ENCODE data around the gene CELF1. TPM values are rescaled to one million over a fixed set of nuclear protein-coding genes. Genes with fewer than 3 reads are reported as not detected.

The CELF1 gene
- polyA plus RNA-seq, 1 donor (not counting 4 experiments of a cell fraction or from before 2014, with no cell fraction given): 110 TPM

DNA sequence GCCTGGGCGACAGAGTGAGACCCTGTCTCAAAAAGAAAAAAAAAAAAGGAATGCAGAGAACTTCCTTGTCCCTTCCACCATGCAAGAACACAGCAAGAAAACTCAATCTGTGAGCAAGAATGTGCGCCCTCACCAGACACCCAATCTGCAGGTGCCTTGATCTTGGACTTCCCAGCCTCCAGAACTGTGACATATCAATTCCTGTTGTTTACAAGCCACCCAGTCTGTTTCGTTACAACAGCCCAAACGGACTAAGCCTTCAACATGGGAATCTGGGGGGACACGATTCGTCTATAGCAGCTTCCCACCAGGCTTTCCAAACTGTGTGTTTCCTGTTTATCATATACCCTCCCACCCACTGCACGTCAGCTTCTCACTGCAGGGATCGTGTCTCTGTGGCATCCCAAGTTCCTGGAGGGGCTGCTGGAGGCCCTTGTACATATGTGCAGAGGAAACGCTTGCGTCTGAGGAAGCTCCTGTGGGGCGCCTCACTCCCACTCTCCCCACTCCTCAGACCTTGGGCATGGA, 115.7 kb downstream of the CELF1 start:
- H3K9me3 ChIP-seq (ENCODE audit: control insufficient read depth, low read depth, low read length): no peaks in the 10 kb centered on the region
- no peaks in the 10 kb centered on the region for H3K4me1 ChIP-seq (ENCODE audit: control insufficient read depth, extremely low read depth, insufficient read depth, low read length)
- dilution Hi-C loops (cut with MboI; ENCODE audit: extremely low pct_ligation_motif_present, low sequenced_read_pairs): no loop called here
- H3K27ac ChIP-seq (ENCODE audit: control insufficient read depth, insufficient read depth, low read length): no peak overlapping the region
- no peak overlapping the region for H3K4me3 ChIP-seq (ENCODE audit: control insufficient read depth in 2 of 3, extremely low read depth in 1 of 3, insufficient read depth in 2 of 3, low read depth in 1 of 3, low read length in 3 of 3)
- H3K27me3 ChIP-seq (ENCODE audit: control insufficient read depth, extremely low read depth, insufficient read depth, low read length): no peaks in the 10 kb centered on the region
- TF ChIP-seq, protein P1, sequence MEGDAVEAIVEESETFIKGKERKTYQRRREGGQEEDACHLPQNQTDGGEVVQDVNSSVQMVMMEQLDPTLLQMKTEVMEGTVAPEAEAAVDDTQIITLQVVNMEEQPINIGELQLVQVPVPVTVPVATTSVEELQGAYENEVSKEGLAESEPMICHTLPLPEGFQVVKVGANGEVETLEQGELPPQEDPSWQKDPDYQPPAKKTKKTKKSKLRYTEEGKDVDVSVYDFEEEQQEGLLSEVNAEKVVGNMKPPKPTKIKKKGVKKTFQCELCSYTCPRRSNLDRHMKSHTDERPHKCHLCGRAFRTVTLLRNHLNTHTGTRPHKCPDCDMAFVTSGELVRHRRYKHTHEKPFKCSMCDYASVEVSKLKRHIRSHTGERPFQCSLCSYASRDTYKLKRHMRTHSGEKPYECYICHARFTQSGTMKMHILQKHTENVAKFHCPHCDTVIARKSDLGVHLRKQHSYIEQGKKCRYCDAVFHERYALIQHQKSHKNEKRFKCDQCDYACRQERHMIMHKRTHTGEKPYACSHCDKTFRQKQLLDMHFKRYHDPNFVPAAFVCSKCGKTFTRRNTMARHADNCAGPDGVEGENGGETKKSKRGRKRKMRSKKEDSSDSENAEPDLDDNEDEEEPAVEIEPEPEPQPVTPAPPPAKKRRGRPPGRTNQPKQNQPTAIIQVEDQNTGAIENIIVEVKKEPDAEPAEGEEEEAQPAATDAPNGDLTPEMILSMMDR (optimal IDR thresholded peaks at IDR 0.05 in 1 of 3, IDR thresholded peaks at IDR 0.05 in 1 of 3, conservative IDR thresholded peaks at IDR 0.05 in 1 of 3; ENCODE audit: extremely low read depth in 1 of 3, insufficient read depth in 2 of 3, low read length in 3 of 3): no peak
- no peak for TF ChIP-seq EZH2 (IDR thresholded peaks at IDR 0.05; ENCODE audit: low read length)
- H3K9me1 ChIP-seq (ENCODE audit: control insufficient read depth, extremely low read depth, insufficient read depth, low read length): no peaks in the 10 kb centered on the region
- H3K36me3 ChIP-seq (ENCODE audit: control insufficient read depth in 2 of 2, extremely low read depth in 1 of 2, insufficient read depth in 2 of 2, low read length in 2 of 2): peaks cover 0 to 4% of the 10 kb centered on the region in 2 experiments
- H3K9ac ChIP-seq (ENCODE audit: control insufficient read depth, extremely low read depth, insufficient read depth, low read length): no peak overlapping the region
- H2AFZ ChIP-seq (ENCODE audit: control insufficient read depth, low read length): no peak overlapping the region
- FAIRE-seq (no peak), DNase-seq (ENCODE audit: low read depth, low spot score) (no peak)
- no peaks in the 10 kb centered on the region for H3K79me2 ChIP-seq (ENCODE audit: control insufficient read depth, insufficient read depth, low read length)
- no peaks in the 10 kb centered on the region for H4K20me1 ChIP-seq (ENCODE audit: control insufficient read depth, extremely low read depth, insufficient read depth, low read length)
- no peak overlapping the region for H3K4me2 ChIP-seq (ENCODE audit: control insufficient read depth, extremely low read depth, insufficient read depth, low read depth, low read length)

DNA sequence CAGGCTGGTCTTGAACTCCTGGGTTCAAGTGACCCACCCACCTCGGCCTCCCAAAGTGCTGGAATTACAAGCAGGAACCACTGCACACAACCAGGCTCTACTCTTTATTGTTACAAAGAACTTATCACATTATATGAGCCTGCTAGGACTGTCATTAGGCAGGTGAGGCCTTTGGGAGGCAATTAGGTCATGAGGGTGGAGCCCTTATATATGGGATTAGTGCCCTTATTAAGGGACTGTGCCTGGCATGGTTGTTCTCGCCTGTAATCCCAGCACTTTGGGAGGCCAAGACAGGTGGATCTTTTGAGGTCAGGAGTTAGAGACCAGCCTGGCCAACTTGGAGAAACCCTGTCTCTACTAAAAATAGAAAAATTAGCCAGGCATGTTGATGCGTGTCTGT, 116.2 kb downstream of the CELF1 start:
- Histone ChIP-seq H3K27me3 (ENCODE audit: control insufficient read depth, extremely low read depth, insufficient read depth, low read length) (no peaks in the 10 kb centered on the region), H3K4me3 (ENCODE audit: control insufficient read depth in 2 of 3, extremely low read depth in 1 of 3, insufficient read depth in 2 of 3, low read depth in 1 of 3, low read length in 3 of 3) (no peak overlapping the region), H3K36me3 (ENCODE audit: control insufficient read depth in 2 of 2, extremely low read depth in 1 of 2, insufficient read depth in 2 of 2, low read length in 2 of 2) (peaks cover 0 to 4% of the 10 kb centered on the region in 2 experiments), H3K27ac (ENCODE audit: control insufficient read depth, insufficient read depth, low read length) (no peak overlapping the region), H3K9me1 (ENCODE audit: control insufficient read depth, extremely low read depth, insufficient read depth, low read length) (no peaks in the 10 kb centered on the region), H3K4me1 (ENCODE audit: control insufficient read depth, extremely low read depth, insufficient read depth, low read length) (no peaks in the 10 kb centered on the region), H3K79me2 (ENCODE audit: control insufficient read depth, insufficient read depth, low read length) (no peaks in the 10 kb centered on the region), H3K9ac (ENCODE audit: control insufficient read depth, extremely low read depth, insufficient read depth, low read length) (no peak overlapping the region), H2AFZ (ENCODE audit: control insufficient read depth, low read length) (no peak overlapping the region), H3K4me2 (ENCODE audit: control insufficient read depth, extremely low read depth, insufficient read depth, low read depth, low read length) (no peak overlapping the region), H3K9me3 (ENCODE audit: control insufficient read depth, low read depth, low read length) (no peaks in the 10 kb centered on the region), H4K20me1 (ENCODE audit: control insufficient read depth, extremely low read depth, insufficient read depth, low read length) (no peaks in the 10 kb centered on the region)
- no peak for FAIRE-seq
- DNase-seq (ENCODE audit: low read depth, low spot score): no peak
- no peak for TF ChIP-seq EZH2 (IDR thresholded peaks at IDR 0.05; ENCODE audit: low read length)
- TF ChIP-seq, protein P1 (optimal IDR thresholded peaks at IDR 0.05 in 1 of 3, IDR thresholded peaks at IDR 0.05 in 1 of 3, conservative IDR thresholded peaks at IDR 0.05 in 1 of 3; ENCODE audit: extremely low read depth in 1 of 3, insufficient read depth in 2 of 3, low read length in 3 of 3): no peak
- dilution Hi-C loops (cut with MboI; ENCODE audit: extremely low pct_ligation_motif_present, low sequenced_read_pairs): no loop called here

All from keratinocyte (primary cell).